ENCODE measurements around the gene KCNQ5. TPM values are rescaled to one million over a fixed set of nuclear protein-coding genes. Genes with fewer than 3 reads are reported as not detected.

KCNQ5 gene
- total RNA-seq, 1 experiment from 2014 or later, result not detected

- DNase-seq (ENCODE audit: low read depth, low spot score), result no peak
- no peaks in the 10 kb centered on the region; the same call in 1 of the 2 replicates for H4K20me1 ChIP-seq (ENCODE audit: insufficient read depth)
- TF ChIP-seq CBX3 (IDR thresholded peaks at IDR 0.05; ENCODE audit: low read depth) (no peak), ELF1 (IDR thresholded peaks at IDR 0.05; ENCODE audit: borderline replicate concordance, low read depth) (no peak), POLR2A (IDR thresholded peaks at IDR 0.05; ENCODE audit: borderline replicate concordance, extremely low read depth, insufficient read depth, insufficient read length) (no peak), JUND (IDR thresholded peaks at IDR 0.05) (no peak), REST (IDR thresholded peaks at IDR 0.05; ENCODE audit: low read depth) (no peak), EZH2 (IDR thresholded peaks at IDR 0.05) (no peak), CTCF (IDR thresholded peaks at IDR 0.05 in 2 of 3, conservative IDR thresholded peaks at IDR 0.05 in 1 of 3; ENCODE audit: borderline replicate concordance in 1 of 3, insufficient read depth in 1 of 3, low read depth in 2 of 3, low read length in 2 of 3) (no peak)
- ChIA-PET POLR2A (no interaction called here), RAD21 (ENCODE audit: low non-redundant PET in 1 of 2, low total read pairs in 2 of 2, uncharacterized antibody in 2 of 2, unreplicated experiment in 2 of 2) (no interaction called here), CTCF (no interaction called here)
- H3K4me3 ChIP-seq (replicated peaks in 1 of 2; ENCODE audit: low read depth in 1 of 2, low read length in 2 of 2), result no peak overlapping the region
- no peak overlapping the region for H2AFZ ChIP-seq (ENCODE audit: low read depth, low read length, poor library complexity, severe bottlenecking)
- no peaks in the 10 kb centered on the region; the same call in 1 of the 2 replicates for H3K27me3 ChIP-seq (ENCODE audit: insufficient read depth, low read length)
- H3K4me2 ChIP-seq (ENCODE audit: low read length), result no peak overlapping the region
- H3K36me3 ChIP-seq (ENCODE audit: control insufficient read depth in 1 of 2, insufficient read depth in 2 of 2, low read length in 2 of 2), result no peaks in the 10 kb centered on the region
- no peaks in the 10 kb centered on the region for H3K9me2 ChIP-seq (ENCODE audit: insufficient read depth)
- no TSS peak for BruUV-seq (replicated peaks)
- intact Hi-C loops (cut with micrococcal nuclease), result no loop called here
- ATAC-seq, result no peak
- no peak overlapping the region for H3K27ac ChIP-seq (ENCODE audit: low read depth, low read length)
- no peaks in the 10 kb centered on the region for H3K4me1 ChIP-seq (ENCODE audit: control insufficient read depth in 1 of 2, insufficient read depth in 2 of 2, low read length in 2 of 2)
- H3K79me2 ChIP-seq (ENCODE audit: insufficient read depth, low read length), result no peaks in the 10 kb centered on the region
- no peak overlapping the region for H3K9ac ChIP-seq (ENCODE audit: low read length)
- H3K9me3 ChIP-seq (ENCODE audit: control insufficient read depth in 1 of 2, insufficient read depth in 1 of 2, low read depth in 1 of 2, low read length in 2 of 2), result no peaks in the 10 kb centered on the region
Observed at GRCh38 chr6:72824833-72825232, 203.0 kb downstream of the KCNQ5 start.

All from HCT116 (cell line).